Parietal lobe (tissue), 2 donors: ENCODE measurements around the gene BNC2. TPM values are rescaled to one million over a fixed set of nuclear protein-coding genes. Genes with fewer than 3 reads are reported as not detected.

Experiments used
- small RNA-seq: library from RNA; depleted of rRNA; stranded (forward); fragments of <200 nt; gene quantifications from one replicate; pipeline ENCODE3, GENCODE V24; 2014; ENCODE audit warnings: low replicate concordance
- total RNA-seq: library from RNA; depleted of rRNA; stranded (reverse); fragments of >200 nt; gene quantifications from one replicate; pipeline ENCODE4 v1.2.3, GENCODE V29; 2014

BNC2 gene
- total RNA-seq, result 0.31 TPM

GRCh38 chr9:16870596-16871335, at the start of gene BNC2:
TSS of gene BNC2 (minus strand) at chr9:16870670. CDS start at chr9:16870648, 22 bp downstream.

Small RNAs within 50 kb of the gene (small RNA-seq; reads per million reads assigned to genes)
- not detected for gene LSM1P1
